Right lobe of liver (tissue), 4 donors: ENCODE data around the gene HSF2BP.
"Not testable (repeated sequence)": the region's sequence is repeated elsewhere in the genome, so short reads cannot be mapped to it uniquely, and the experiment has no call there.

Experiments
- POLR2A ChIP-seq: fragments of 450-650 bp; IDR thresholded peaks from one replicate; pipeline ENCODE4 v1.6.1; 2017; ENCODE audit warnings: antibody characterized with exemption, mild to moderate bottlenecking
- TF ChIP-seq, protein P1 (sequence below), 4 donors: fragments of 200-600 bp in 3 of 4; fragments of 450-650 bp in 1 of 4; IDR thresholded peaks; one replicate each; pipeline versions ENCODE4 v1.5.1 to v1.8.0; 2016 to 2022; ENCODE audit warnings: antibody characterized with exemption in 4 of 4, mild to moderate bottlenecking in 2 of 4
- donor health status: DM: no; HTN: no; CAD: no.
- donor health status: DM: no; HTN: no; CAD: no.
- donor health status: DM: no; HTN: yes; CAD: no.

DNA sequence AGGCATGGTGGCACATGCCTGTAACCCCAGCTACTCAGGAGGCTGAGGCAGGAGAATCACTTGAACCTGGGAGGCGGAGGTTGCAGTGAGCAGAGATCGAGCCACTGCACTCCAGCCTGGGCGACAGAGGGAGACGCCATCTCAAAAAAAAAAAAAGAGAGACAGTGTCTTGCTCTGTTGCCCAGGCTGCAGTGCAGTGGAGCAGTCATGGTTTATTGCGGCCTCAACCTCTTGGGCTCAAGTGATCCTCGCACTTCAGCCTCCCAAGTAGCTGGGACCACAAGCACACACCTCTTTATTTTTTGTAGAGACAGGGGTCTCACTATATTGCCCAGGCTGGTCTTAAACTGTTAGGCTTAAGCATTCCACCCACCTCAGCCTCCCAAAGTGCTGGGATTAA is 21.1 kb upstream of the HSF2BP start:
- TF ChIP-seq, protein P1, sequence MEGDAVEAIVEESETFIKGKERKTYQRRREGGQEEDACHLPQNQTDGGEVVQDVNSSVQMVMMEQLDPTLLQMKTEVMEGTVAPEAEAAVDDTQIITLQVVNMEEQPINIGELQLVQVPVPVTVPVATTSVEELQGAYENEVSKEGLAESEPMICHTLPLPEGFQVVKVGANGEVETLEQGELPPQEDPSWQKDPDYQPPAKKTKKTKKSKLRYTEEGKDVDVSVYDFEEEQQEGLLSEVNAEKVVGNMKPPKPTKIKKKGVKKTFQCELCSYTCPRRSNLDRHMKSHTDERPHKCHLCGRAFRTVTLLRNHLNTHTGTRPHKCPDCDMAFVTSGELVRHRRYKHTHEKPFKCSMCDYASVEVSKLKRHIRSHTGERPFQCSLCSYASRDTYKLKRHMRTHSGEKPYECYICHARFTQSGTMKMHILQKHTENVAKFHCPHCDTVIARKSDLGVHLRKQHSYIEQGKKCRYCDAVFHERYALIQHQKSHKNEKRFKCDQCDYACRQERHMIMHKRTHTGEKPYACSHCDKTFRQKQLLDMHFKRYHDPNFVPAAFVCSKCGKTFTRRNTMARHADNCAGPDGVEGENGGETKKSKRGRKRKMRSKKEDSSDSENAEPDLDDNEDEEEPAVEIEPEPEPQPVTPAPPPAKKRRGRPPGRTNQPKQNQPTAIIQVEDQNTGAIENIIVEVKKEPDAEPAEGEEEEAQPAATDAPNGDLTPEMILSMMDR (IDR thresholded peaks at IDR 0.05): not testable (repeated sequence)
- TF ChIP-seq POLR2A: not testable (repeated sequence)
